CD8-positive, alpha-beta memory T cell (primary cell): ENCODE results near the gene EPHA4. TPM values are rescaled to one million over a fixed set of nuclear protein-coding genes. Genes with fewer than 3 reads are reported as not detected.
A peak's percentile ranks its signal among the peaks of the same experiment; 100 is the strongest.

ENCODE experiments used
- CTCF ChIA-PET: fragments of 350-600 bp; sonication (Branson Sonifier 250); formaldehyde crosslinking; loops from one replicate; lab custom pipeline; 2021; ENCODE audit warnings: antibody characterized with exemption; lab: Charles Lee
- POLR2A ChIA-PET: fragments of 350-600 bp; sonication (Branson Sonifier 250); formaldehyde crosslinking; loops from one replicate; lab custom pipeline; 2021; ENCODE audit warnings: antibody characterized with exemption; lab: Charles Lee
- DNase-seq, 5 donors: peaks; one replicate each; pipeline versions ENCODE4 v3.0.0 to v3.0.0-alpha.2; 2020 to 2022; ENCODE audit warnings: mixed read lengths in 1 of 5
- H3K27ac ChIP-seq: one replicate; pipeline ENCODE4 v1.7.0; 2013; ENCODE audit warnings: low read depth, mild to moderate bottlenecking, low read length, moderate library complexity
- H3K27me3 ChIP-seq: 2 replicates; pipeline ENCODE4 v1.7.0; 2013; ENCODE audit warnings: low read length, mild to moderate bottlenecking; ENCODE audit not compliant: insufficient read depth, poor library complexity, severe bottlenecking
- H3K36me3 ChIP-seq: 2 replicates; pipeline ENCODE4 v1.7.0; 2013; ENCODE audit warnings: mild to moderate bottlenecking, low read length, moderate library complexity; ENCODE audit not compliant: insufficient read depth
- H3K4me1 ChIP-seq: 2 replicates; pipeline ENCODE4 v1.7.0; 2013; ENCODE audit warnings: mild to moderate bottlenecking, low read length, moderate library complexity; ENCODE audit not compliant: insufficient read depth
- H3K4me3 ChIP-seq: 2 replicates; pipeline ENCODE4 v1.7.0; 2013; ENCODE audit warnings: mild to moderate bottlenecking, low read length
- H3K9me3 ChIP-seq: 2 replicates; pipeline ENCODE4 v1.7.0; 2013; ENCODE audit warnings: mild to moderate bottlenecking, low read length
- H3K27ac Mint-ChIP-seq, 8 donors: one replicate each; pipeline ENCODE4 v1.8.0; 2020 to 2021; ENCODE audit warnings: mixed read lengths in 8 of 8, mild to moderate bottlenecking in 6 of 8, inconsistent platforms in 3 of 8, moderate library complexity in 3 of 8
- H3K27me3 Mint-ChIP-seq, 2 donors: one replicate each; pipeline ENCODE4 v1.8.0; 2020 to 2021; ENCODE audit warnings: mixed read lengths in 2 of 2, mild to moderate bottlenecking in 1 of 2, moderate library complexity in 1 of 2
- H3K36me3 Mint-ChIP-seq, 3 donors: one replicate each; pipeline ENCODE4 v1.8.0; 2020 to 2021; ENCODE audit warnings: mixed read lengths in 3 of 3, inconsistent platforms in 1 of 3, mild to moderate bottlenecking in 1 of 3
- H3K4me1 Mint-ChIP-seq, 3 donors: one replicate each; pipeline ENCODE4 v1.8.0; 2020 to 2021; ENCODE audit warnings: mixed read lengths in 3 of 3, inconsistent platforms in 1 of 3, mild to moderate bottlenecking in 1 of 3
- H3K4me3 Mint-ChIP-seq, 7 donors: one replicate each; pipeline ENCODE4 v1.8.0; 2020 to 2021; ENCODE audit warnings: mixed read lengths in 7 of 7, mild to moderate bottlenecking in 6 of 7, moderate library complexity in 4 of 7, inconsistent platforms in 2 of 7
- H3K9me3 Mint-ChIP-seq, 5 donors: one replicate each; pipeline ENCODE4 v1.8.0; 2020 to 2022; ENCODE audit warnings: mixed read lengths in 5 of 5, mild to moderate bottlenecking in 3 of 5, moderate library complexity in 2 of 5, inconsistent platforms in 1 of 5
- polyA plus RNA-seq: library from polyadenylated mRNA; unstranded; fragments of 300-500 nt; fragmentation: Illumina TruSeq; gene quantifications from one replicate; pipeline ENCODE4 v1.2.3, GENCODE V29; 2021
- total RNA-seq, 2 experiments: library from RNA; stranded (reverse); gene quantifications; one replicate each; pipeline ENCODE4 v1.2.3, GENCODE V29; 2021

Gene EPHA4
- total and polyA plus RNA-seq, 3 experiments from 2014 or later = 7.8 to 19.3 (median 10.2) TPM

GRCh38 chr2:221589696-221590095 is 17.6 kb upstream of the EPHA4 start:
- peaks cover 5% of the 10 kb centered on the region for H3K27me3 ChIP-seq
- no peak overlapping the region for H3K4me3 Mint-ChIP-seq
- no peaks in the 10 kb centered on the region for H3K9me3 Mint-ChIP-seq
- no peak overlapping the region for H3K27ac ChIP-seq
- ChIA-PET POLR2A (no interaction called here), CTCF (no interaction called here)
- H3K4me3 ChIP-seq = no peak overlapping the region
- no peak for DNase-seq
- H3K36me3 ChIP-seq = no peaks in the 10 kb centered on the region
- no peaks in the 10 kb centered on the region for H3K4me1 Mint-ChIP-seq
- no peaks in the 10 kb centered on the region for H3K36me3 Mint-ChIP-seq
- H3K9me3 ChIP-seq = no peaks in the 10 kb centered on the region
- H3K4me1 ChIP-seq = no peaks in the 10 kb centered on the region
- no peak overlapping the region for H3K27ac Mint-ChIP-seq
- H3K27me3 Mint-ChIP-seq = peaks cover 17 to 49% of the 10 kb centered on the region in 2 donors

- Mint-ChIP-seq H3K27me3 (peaks cover 16 to 52% of the 10 kb centered on the region in 2 donors), H3K9me3 (no peaks in the 10 kb centered on the region), H3K27ac (no peak overlapping the region), H3K4me1 (no peaks in the 10 kb centered on the region), H3K4me3 (no peak overlapping the region), H3K36me3 (no peaks in the 10 kb centered on the region)
- no peaks in the 10 kb centered on the region for H3K4me1 ChIP-seq
- no peak for DNase-seq
- H3K36me3 ChIP-seq = no peaks in the 10 kb centered on the region
- POLR2A ChIA-PET = no interaction called here
- no peak overlapping the region for H3K4me3 ChIP-seq
- H3K27ac ChIP-seq = no peak overlapping the region
- H3K27me3 ChIP-seq = peaks cover 5% of the 10 kb centered on the region
- CTCF ChIA-PET = no interaction called here
- H3K9me3 ChIP-seq = no peaks in the 10 kb centered on the region
Measured at GRCh38 chr2:221588306-221588985, 16.3 kb upstream of the EPHA4 start.

GRCh38 chr2:221581986-221582385 is 9.9 kb upstream of the EPHA4 start:
- no peaks in the 10 kb centered on the region for H3K4me1 Mint-ChIP-seq
- H3K36me3 ChIP-seq = no peaks in the 10 kb centered on the region
- no peaks in the 10 kb centered on the region for H3K4me1 ChIP-seq
- no peak overlapping the region for H3K4me3 ChIP-seq
- H3K27ac Mint-ChIP-seq = no peak overlapping the region
- CTCF ChIA-PET = interaction anchor here (3.2 kb wide), 1 partner anchor 8 kb away, joined by 16 read pairs; no protein-coding TSS in a partner anchor
- H3K27ac ChIP-seq = no peak overlapping the region
- POLR2A ChIA-PET = no interaction called here
- H3K4me3 Mint-ChIP-seq = no peak overlapping the region
- no peaks in the 10 kb centered on the region for H3K9me3 ChIP-seq
- H3K27me3 ChIP-seq = peaks cover 5% of the 10 kb centered on the region
- no peaks in the 10 kb centered on the region for H3K36me3 Mint-ChIP-seq
- peaks cover 21 to 62% of the 10 kb centered on the region in 2 donors for H3K27me3 Mint-ChIP-seq
- H3K9me3 Mint-ChIP-seq = no peaks in the 10 kb centered on the region
- DNase-seq = no peak

- H3K4me3 ChIP-seq = peak overlapping the region; percentile 58
- peaks cover 36 to 55% of the 10 kb centered on the region in 2 donors for H3K27me3 Mint-ChIP-seq
- peaks cover 16% of the 10 kb centered on the region for H3K27me3 ChIP-seq
- H3K4me1 Mint-ChIP-seq = peaks cover 23 to 31% (median 28%) of the 10 kb centered on the region in 3 donors
- no peaks in the 10 kb centered on the region for H3K36me3 ChIP-seq
- ChIA-PET CTCF (interaction anchor here (0.8 to 3.7 kb wide), 28 partner anchors 9 to 897 kb away, joined by 3 to 23 read pairs (median 4); no protein-coding TSS in a partner anchor), POLR2A (no interaction called here)
- peak overlapping the region in 7 of 8 donors; percentile 31 to 83 (median 55) for H3K27ac Mint-ChIP-seq
- H3K9me3 Mint-ChIP-seq = no peaks in the 10 kb centered on the region
- H3K36me3 Mint-ChIP-seq = peaks cover 0 to 18% (median 0%) of the 10 kb centered on the region in 3 donors
- H3K4me3 Mint-ChIP-seq = peak overlapping the region; percentile 78 to 93 (median 86)
- DNase-seq = no peak
- H3K27ac ChIP-seq = no peak overlapping the region
- H3K9me3 ChIP-seq = no peaks in the 10 kb centered on the region
- H3K4me1 ChIP-seq = peaks cover 20% of the 10 kb centered on the region
Measured at GRCh38 chr2:221574231-221574570, 2.1 kb upstream of the EPHA4 start.

GRCh38 chr2:221573430-221574230 is 1.5 kb upstream of the EPHA4 start:
- peaks cover 16% of the 10 kb centered on the region for H3K27me3 ChIP-seq
- peaks cover 20% of the 10 kb centered on the region for H3K4me1 ChIP-seq
- H3K36me3 ChIP-seq = no peaks in the 10 kb centered on the region
- ChIA-PET CTCF (interaction anchor here (0.8 to 3.7 kb wide), 32 partner anchors 10 to 896 kb away, joined by 3 to 23 read pairs (median 3); no protein-coding TSS in a partner anchor), POLR2A (interaction anchor here (1.5 kb wide), 1 partner anchor 54 kb away, joined by 6 read pairs; no protein-coding TSS in a partner anchor)
- H3K9me3 Mint-ChIP-seq = no peaks in the 10 kb centered on the region
- H3K36me3 Mint-ChIP-seq = peaks cover 0 to 20% (median 2%) of the 10 kb centered on the region in 3 donors
- H3K27ac ChIP-seq = no peak overlapping the region
- peak; percentile 69 to 84 (median 76) for DNase-seq
- peaks cover 36 to 50% of the 10 kb centered on the region in 2 donors for H3K27me3 Mint-ChIP-seq
- no peaks in the 10 kb centered on the region for H3K9me3 ChIP-seq
- H3K4me3 Mint-ChIP-seq = peak overlapping the region; percentile 78 to 93 (median 92)
- peak overlapping the region; percentile 58 for H3K4me3 ChIP-seq
- peak overlapping the region in 7 of 8 donors; percentile 31 to 83 (median 55) for H3K27ac Mint-ChIP-seq
- peaks cover 29 to 36% (median 34%) of the 10 kb centered on the region in 3 donors for H3K4me1 Mint-ChIP-seq

GRCh38 chr2:221572821-221573429 is 821 bp upstream of the EPHA4 start:
- POLR2A ChIA-PET = interaction anchor here (0.7 to 1.5 kb wide), 2 partner anchors 53 to 55 kb away, joined by 3 to 6 read pairs; no protein-coding TSS in a partner anchor

GRCh38 chr2:221571551-221572218 is 419 bp downstream of the EPHA4 start:
- DNase-seq = peak in 3 of 5 donors; percentile 27 to 47 (median 38)
- H3K9me3 Mint-ChIP-seq = no peaks in the 10 kb centered on the region
- CTCF ChIA-PET = interaction anchor here (1.0 to 3.7 kb wide), 7 partner anchors 9 to 268 kb away, joined by 3 to 23 read pairs (median 5); no protein-coding TSS in a partner anchor

More at GRCh38 chr2:221572821-221573429, 821 bp upstream of the EPHA4 start:
- H3K4me3 Mint-ChIP-seq = peak overlapping the region; percentile 92 to 98 (median 93)
- H3K27me3 ChIP-seq = peaks cover 16% of the 10 kb centered on the region
- peak in 2 of 5 donors; percentile 6 to 12 for DNase-seq
- H3K36me3 Mint-ChIP-seq = peaks cover 0 to 27% (median 3%) of the 10 kb centered on the region in 3 donors
- H3K4me1 Mint-ChIP-seq = peaks cover 36 to 43% (median 40%) of the 10 kb centered on the region in 3 donors
- peak overlapping the region; percentile 87 for H3K27ac ChIP-seq
- peak overlapping the region; percentile 58 for H3K4me3 ChIP-seq
- H3K36me3 ChIP-seq = no peaks in the 10 kb centered on the region
- CTCF ChIA-PET = interaction anchor here (0.9 to 3.7 kb wide), 17 partner anchors 10 to 888 kb away, joined by 3 to 23 read pairs (median 5); no protein-coding TSS in a partner anchor
- H3K4me1 ChIP-seq = peaks cover 20% of the 10 kb centered on the region
- peaks cover 30 to 44% of the 10 kb centered on the region in 2 donors for H3K27me3 Mint-ChIP-seq
- peak overlapping the region; percentile 43 to 95 (median 90) for H3K27ac Mint-ChIP-seq
- no peaks in the 10 kb centered on the region for H3K9me3 Mint-ChIP-seq
- H3K9me3 ChIP-seq = no peaks in the 10 kb centered on the region

More at GRCh38 chr2:221571551-221572218, 419 bp downstream of the EPHA4 start:
- Histone ChIP-seq H3K9me3 (no peaks in the 10 kb centered on the region), H3K27ac (peak overlapping the region; percentile 87), H3K36me3 (no peaks in the 10 kb centered on the region), H3K4me3 (peak overlapping the region; percentile 58), H3K4me1 (peaks cover 20% of the 10 kb centered on the region), H3K27me3 (peaks cover 16% of the 10 kb centered on the region)
- Mint-ChIP-seq H3K36me3 (peaks cover 0 to 35% (median 6%) of the 10 kb centered on the region in 3 donors), H3K27me3 (peaks cover 29 to 32% of the 10 kb centered on the region in 2 donors), H3K4me3 (peak overlapping the region; percentile 92 to 98 (median 93)), H3K27ac (peak overlapping the region; percentile 79 to 99 (median 97)), H3K4me1 (peaks cover 44 to 56% (median 52%) of the 10 kb centered on the region in 3 donors)
- POLR2A ChIA-PET = interaction anchor here (0.6 to 1.1 kb wide), 2 partner anchors 53 to 72 kb away, joined by 3 to 16 read pairs; no protein-coding TSS in a partner anchor
